Activated T-helper 17 cell treated with anti-CD3 and anti-CD28 coated beads, Interleukin-2, amount 50 U/mL, for 72 hours (primary cell): ENCODE measurements around the gene CCNL2. TPM values are rescaled to one million over a fixed set of nuclear protein-coding genes. Genes with fewer than 3 reads are reported as not detected.
A peak's percentile ranks its signal among the peaks of the same experiment; 100 is the strongest.
"Not testable (repeated sequence)": the region's sequence is repeated elsewhere in the genome, so short reads cannot be mapped to it uniquely, and the experiment has no call there.

ENCODE experiments used
- ATAC-seq: fragments of 150-1000 bp; cut with Tn5 transposase; replicated peaks from 2 replicates; pipeline ENCODE4 v1.10.0; 2021; ENCODE audit warnings: mild to moderate bottlenecking, moderate library complexity
- H3K27ac Mint-ChIP-seq: one replicate; pipeline ENCODE4 v1.8.0; 2022; ENCODE audit warnings: mixed read lengths
- H3K27me3 Mint-ChIP-seq: one replicate; pipeline ENCODE4 v1.8.0; 2022; ENCODE audit warnings: mixed read lengths
- H3K36me3 Mint-ChIP-seq: one replicate; pipeline ENCODE4 v1.8.0; 2022; ENCODE audit warnings: low read depth, mild to moderate bottlenecking, mixed read lengths
- H3K4me1 Mint-ChIP-seq: one replicate; pipeline ENCODE4 v1.8.0; 2022; ENCODE audit warnings: mixed read lengths
- H3K4me3 Mint-ChIP-seq: one replicate; pipeline ENCODE4 v1.8.0; 2022; ENCODE audit warnings: mild to moderate bottlenecking, mixed read lengths
- H3K9me3 Mint-ChIP-seq: one replicate; pipeline ENCODE4 v1.8.0; 2022; ENCODE audit warnings: mixed read lengths
- total RNA-seq, 2 donors: library from RNA; stranded (reverse); gene quantifications; one replicate each; pipeline ENCODE4 v1.2.3, GENCODE V29; 2022

Gene CCNL2
- total RNA-seq, 2 donors from 2014 or later = 103 to 107 TPM

- Mint-ChIP-seq H3K36me3 (peaks cover 71% of the 10 kb centered on the region), H3K4me1 (no peaks in the 10 kb centered on the region), H3K4me3 (no peak overlapping the region), H3K9me3 (no peaks in the 10 kb centered on the region), H3K27ac (no peak overlapping the region), H3K27me3 (no peaks in the 10 kb centered on the region)
- no peak for ATAC-seq
Observed at GRCh38 chr1:1387098-1388077, 11.7 kb downstream of the CCNL2 start.

GRCh38 chr1:1385931-1386330, 13.2 kb downstream of the CCNL2 start:
- no peaks in the 10 kb centered on the region for H3K9me3 Mint-ChIP-seq
- no peaks in the 10 kb centered on the region for H3K4me1 Mint-ChIP-seq
- H3K36me3 Mint-ChIP-seq = peaks cover 56% of the 10 kb centered on the region
- ATAC-seq = no peak
- H3K27me3 Mint-ChIP-seq = no peaks in the 10 kb centered on the region
- no peak overlapping the region for H3K27ac Mint-ChIP-seq
- H3K4me3 Mint-ChIP-seq = no peak overlapping the region

- H3K4me1 Mint-ChIP-seq, H3K9me3 Mint-ChIP-seq, H3K27ac Mint-ChIP-seq, ATAC-seq, H3K4me3 Mint-ChIP-seq, H3K27me3 Mint-ChIP-seq: not testable (repeated sequence)
- H3K36me3 Mint-ChIP-seq = peaks cover 50% of the 10 kb centered on the region
Observed at GRCh38 chr1:1385339-1385738, 13.8 kb downstream of the CCNL2 start.

- Mint-ChIP-seq H3K36me3 (peaks cover 10% of the 10 kb centered on the region), H3K27ac (no peak overlapping the region), H3K27me3 (no peaks in the 10 kb centered on the region), H3K9me3 (no peaks in the 10 kb centered on the region), H3K4me3 (no peak overlapping the region), H3K4me1 (no peaks in the 10 kb centered on the region)
- ATAC-seq = no peak
Observed at GRCh38 chr1:1381294-1381693, 17.8 kb downstream of the CCNL2 start.

GRCh38 chr1:1380860-1381259, 18.3 kb downstream of the CCNL2 start:
- no peak for ATAC-seq
- no peaks in the 10 kb centered on the region for H3K4me1 Mint-ChIP-seq
- peaks cover 6% of the 10 kb centered on the region for H3K36me3 Mint-ChIP-seq
- no peaks in the 10 kb centered on the region for H3K27me3 Mint-ChIP-seq
- no peaks in the 10 kb centered on the region for H3K9me3 Mint-ChIP-seq
- H3K4me3 Mint-ChIP-seq = no peak overlapping the region
- no peak overlapping the region for H3K27ac Mint-ChIP-seq

- no peak for ATAC-seq
- H3K36me3 Mint-ChIP-seq = peaks cover 25% of the 10 kb centered on the region
- no peak overlapping the region for H3K27ac Mint-ChIP-seq
Observed at GRCh38 chr1:1377540-1378205, 21.5 kb downstream of the CCNL2 start.

GRCh38 chr1:1376551-1377226, 22.4 kb downstream of the CCNL2 start:
- no peak for ATAC-seq
- peak overlapping the region; percentile 36 for H3K27ac Mint-ChIP-seq
- H3K36me3 Mint-ChIP-seq = peaks cover 26% of the 10 kb centered on the region
- no peaks in the 10 kb centered on the region for H3K9me3 Mint-ChIP-seq
- peak overlapping the region; percentile 92 for H3K4me3 Mint-ChIP-seq
- no peaks in the 10 kb centered on the region for H3K4me1 Mint-ChIP-seq
- H3K27me3 Mint-ChIP-seq = no peaks in the 10 kb centered on the region

More at GRCh38 chr1:1377540-1378205, 21.5 kb downstream of the CCNL2 start:
- Mint-ChIP-seq H3K4me1 (no peaks in the 10 kb centered on the region), H3K27me3 (no peaks in the 10 kb centered on the region), H3K9me3 (no peaks in the 10 kb centered on the region), H3K4me3 (no peak overlapping the region)

- Mint-ChIP-seq H3K36me3 (peaks cover 26% of the 10 kb centered on the region), H3K4me1 (no peaks in the 10 kb centered on the region), H3K27ac (peak within 1 kb of the TSS; percentile 97), H3K9me3 (no peaks in the 10 kb centered on the region), H3K4me3 (peak within 1 kb of the TSS; percentile 92), H3K27me3 (no peaks in the 10 kb centered on the region)
- peak; percentile 87 for ATAC-seq
Observed at GRCh38 chr1:1374929-1375662, 24.0 kb downstream of the CCNL2 start, which contains the start of gene AURKAIP1. Gene AURKAIP1 (minus strand): TSS chr1:1375207. CDS start chr1:1374756, 451 bp downstream.

- Mint-ChIP-seq H3K36me3 (peaks cover 26% of the 10 kb centered on the region), H3K27ac (peak overlapping the region; percentile 97), H3K4me1 (no peaks in the 10 kb centered on the region), H3K4me3 (peak overlapping the region; percentile 92), H3K27me3 (no peaks in the 10 kb centered on the region), H3K9me3 (no peaks in the 10 kb centered on the region)
- ATAC-seq = no peak
Observed at GRCh38 chr1:1374589-1374928, 24.6 kb downstream of the CCNL2 start.

- peak overlapping the region; percentile 46 for H3K27ac Mint-ChIP-seq
Observed at GRCh38 chr1:1373815-1374588, 25.1 kb downstream of the CCNL2 start.

GRCh38 chr1:1373051-1373814, 25.9 kb downstream of the CCNL2 start:
- H3K27me3 Mint-ChIP-seq = no peaks in the 10 kb centered on the region
- H3K4me3 Mint-ChIP-seq = peak overlapping the region; percentile 92
- peak overlapping the region; percentile 43 for H3K27ac Mint-ChIP-seq
- no peak for ATAC-seq
- no peaks in the 10 kb centered on the region for H3K9me3 Mint-ChIP-seq
- peaks cover 26% of the 10 kb centered on the region for H3K36me3 Mint-ChIP-seq
- no peaks in the 10 kb centered on the region for H3K4me1 Mint-ChIP-seq

More at GRCh38 chr1:1373815-1374588, 25.1 kb downstream of the CCNL2 start:
- Mint-ChIP-seq H3K4me1 (no peaks in the 10 kb centered on the region), H3K36me3 (peaks cover 26% of the 10 kb centered on the region), H3K4me3 (peak overlapping the region; percentile 92), H3K9me3 (no peaks in the 10 kb centered on the region), H3K27me3 (no peaks in the 10 kb centered on the region)
- no peak for ATAC-seq

GRCh38 chr1:1371746-1372711, 27.1 kb downstream of the CCNL2 start:
- H3K27ac Mint-ChIP-seq = no peak overlapping the region
- H3K9me3 Mint-ChIP-seq = no peaks in the 10 kb centered on the region
- ATAC-seq = peak; percentile 52
- no peaks in the 10 kb centered on the region for H3K4me1 Mint-ChIP-seq
- H3K27me3 Mint-ChIP-seq = no peaks in the 10 kb centered on the region
- H3K36me3 Mint-ChIP-seq = peaks cover 26% of the 10 kb centered on the region
- peak overlapping the region; percentile 27 for H3K4me3 Mint-ChIP-seq
